AG10803 (cell line): ENCODE results near the gene BLOC1S1.
A peak's percentile ranks its signal among the peaks of the same experiment; 100 is the strongest.

Experiments
- DNase-seq: peaks from one replicate; pipeline ENCODE4 v3.0.0; 2010; ENCODE audit warnings: low read depth
- H3K4me3 ChIP-seq: 2 replicates; pipeline ENCODE4 v1.5.1; 2011; ENCODE audit warnings: mild to moderate bottlenecking, low read length, control low read depth
- TF ChIP-seq, protein P1 (sequence below): conservative IDR thresholded peaks from 2 replicates; pipeline ENCODE4 v1.5.1; 2011; ENCODE audit warnings: mild to moderate bottlenecking, low read length, control low read depth, inconsistent platforms

The BLOC1S1 gene

DNA sequence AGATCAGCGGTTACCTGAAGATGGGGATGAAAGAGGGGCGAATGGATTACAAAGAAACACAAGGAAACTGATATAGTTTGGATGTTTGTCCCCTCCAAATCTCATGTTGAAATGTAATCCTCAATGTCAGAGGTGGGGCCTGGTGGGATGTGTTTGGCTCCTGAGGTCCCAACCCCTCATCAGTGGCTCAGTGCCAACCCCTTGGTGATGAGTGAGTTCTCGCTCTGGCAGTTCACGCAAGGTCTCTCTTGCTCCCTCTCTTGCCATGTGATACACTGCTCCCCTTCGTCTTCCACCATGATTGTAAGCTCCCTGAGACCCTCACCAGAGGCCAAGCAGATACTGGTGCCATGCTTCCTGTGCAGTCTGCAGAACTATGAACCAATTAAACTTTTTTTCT, 36.2 kb upstream of the BLOC1S1 start:
- no peak for DNase-seq
- TF ChIP-seq, protein P1, sequence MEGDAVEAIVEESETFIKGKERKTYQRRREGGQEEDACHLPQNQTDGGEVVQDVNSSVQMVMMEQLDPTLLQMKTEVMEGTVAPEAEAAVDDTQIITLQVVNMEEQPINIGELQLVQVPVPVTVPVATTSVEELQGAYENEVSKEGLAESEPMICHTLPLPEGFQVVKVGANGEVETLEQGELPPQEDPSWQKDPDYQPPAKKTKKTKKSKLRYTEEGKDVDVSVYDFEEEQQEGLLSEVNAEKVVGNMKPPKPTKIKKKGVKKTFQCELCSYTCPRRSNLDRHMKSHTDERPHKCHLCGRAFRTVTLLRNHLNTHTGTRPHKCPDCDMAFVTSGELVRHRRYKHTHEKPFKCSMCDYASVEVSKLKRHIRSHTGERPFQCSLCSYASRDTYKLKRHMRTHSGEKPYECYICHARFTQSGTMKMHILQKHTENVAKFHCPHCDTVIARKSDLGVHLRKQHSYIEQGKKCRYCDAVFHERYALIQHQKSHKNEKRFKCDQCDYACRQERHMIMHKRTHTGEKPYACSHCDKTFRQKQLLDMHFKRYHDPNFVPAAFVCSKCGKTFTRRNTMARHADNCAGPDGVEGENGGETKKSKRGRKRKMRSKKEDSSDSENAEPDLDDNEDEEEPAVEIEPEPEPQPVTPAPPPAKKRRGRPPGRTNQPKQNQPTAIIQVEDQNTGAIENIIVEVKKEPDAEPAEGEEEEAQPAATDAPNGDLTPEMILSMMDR = no peak
- H3K4me3 ChIP-seq = no peak overlapping the region

DNA sequence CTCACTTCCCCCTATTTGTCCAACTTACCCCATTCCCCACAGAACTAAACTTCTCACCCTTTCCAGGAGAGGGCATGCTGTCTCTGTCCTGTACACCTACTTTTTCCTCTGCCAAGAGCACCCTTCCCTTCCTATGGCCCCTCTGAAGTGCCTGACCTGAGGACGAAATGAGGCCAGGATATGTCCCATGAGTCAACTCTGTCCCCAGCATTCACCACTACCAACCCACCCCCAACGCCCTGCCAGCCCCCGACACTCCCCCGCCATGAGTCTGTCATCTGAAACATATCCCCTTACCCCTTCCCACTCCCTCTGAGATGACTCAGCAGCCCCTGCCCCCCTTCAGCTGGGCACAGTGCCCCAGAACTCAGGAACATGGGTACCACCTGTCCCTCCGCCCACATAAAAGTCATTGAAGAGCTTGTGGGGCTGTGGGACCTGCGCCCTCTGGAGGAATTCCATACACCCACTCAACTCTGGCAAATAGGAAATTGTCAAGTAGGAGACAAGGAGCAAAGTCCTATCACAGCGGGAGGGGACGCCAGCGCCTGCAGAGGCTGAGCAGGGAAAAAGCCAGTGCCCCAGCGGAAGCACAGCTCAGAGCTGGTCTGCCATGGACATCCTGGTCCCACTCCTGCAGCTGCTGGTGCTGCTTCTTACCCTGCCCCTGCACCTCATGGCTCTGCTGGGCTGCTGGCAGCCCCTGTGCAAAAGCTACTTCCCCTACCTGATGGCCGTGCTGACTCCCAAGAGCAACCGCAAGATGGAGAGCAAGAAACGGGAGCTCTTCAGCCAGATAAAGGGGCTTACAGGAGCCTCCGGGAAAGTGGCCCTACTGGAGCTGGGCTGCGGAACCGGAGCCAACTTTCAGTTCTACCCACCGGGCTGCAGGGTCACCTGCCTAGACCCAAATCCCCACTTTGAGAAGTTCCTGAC, 34.4 kb upstream of the BLOC1S1 start:
- peak overlapping the region; percentile 26 for H3K4me3 ChIP-seq
- peak; percentile 59 for DNase-seq
- TF ChIP-seq, protein P1 = peak; percentile 57

DNA sequence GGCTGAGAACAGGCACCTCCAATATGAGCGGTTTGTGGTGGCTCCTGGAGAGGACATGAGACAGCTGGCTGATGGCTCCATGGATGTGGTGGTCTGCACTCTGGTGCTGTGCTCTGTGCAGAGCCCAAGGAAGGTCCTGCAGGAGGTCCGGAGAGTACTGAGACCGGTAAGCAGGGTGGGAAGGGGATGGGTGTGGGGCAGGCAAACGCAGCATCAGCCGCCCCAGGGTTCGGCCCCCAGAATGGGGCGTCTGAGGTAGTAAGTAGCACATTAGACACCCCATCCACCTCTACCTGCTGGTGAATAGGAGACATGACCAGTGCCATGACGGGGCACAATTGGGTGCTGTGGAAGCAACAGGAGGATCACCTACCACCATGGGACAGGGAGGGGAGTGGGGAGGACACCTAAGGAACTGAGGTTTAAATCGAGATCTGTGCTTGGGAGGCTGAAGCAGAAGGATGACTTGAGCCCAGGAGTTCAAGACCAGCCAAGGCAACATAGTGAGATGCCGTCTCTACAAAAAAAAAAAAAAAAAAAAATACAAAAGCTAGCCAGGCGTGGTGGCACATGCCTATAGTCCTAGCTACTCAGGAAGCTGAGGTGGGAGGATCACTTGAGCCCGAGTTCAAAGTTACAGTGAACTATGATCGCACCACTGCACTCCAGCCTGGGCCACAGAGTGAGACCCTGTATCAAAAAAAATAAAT, 33.6 kb upstream of the BLOC1S1 start:
- no peak overlapping the region for H3K4me3 ChIP-seq
- DNase-seq = no peak

DNA sequence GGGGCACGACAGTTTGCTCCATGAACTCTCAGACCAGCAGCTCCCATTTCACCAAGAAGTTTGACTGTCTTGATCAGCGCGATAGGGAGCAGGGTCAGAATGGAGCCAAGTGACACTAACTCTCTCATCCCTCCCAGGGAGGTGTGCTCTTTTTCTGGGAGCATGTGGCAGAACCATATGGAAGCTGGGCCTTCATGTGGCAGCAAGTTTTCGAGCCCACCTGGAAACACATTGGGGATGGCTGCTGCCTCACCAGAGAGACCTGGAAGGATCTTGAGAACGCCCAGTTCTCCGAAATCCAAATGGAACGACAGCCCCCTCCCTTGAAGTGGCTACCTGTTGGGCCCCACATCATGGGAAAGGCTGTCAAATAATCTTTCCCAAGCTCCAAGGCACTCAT, 32.2 kb upstream of the BLOC1S1 start:
- no peak for DNase-seq
- TF ChIP-seq, protein P1 = no peak
- H3K4me3 ChIP-seq = no peak overlapping the region

More for the DNA sequence above, 33.6 kb upstream of the BLOC1S1 start:
- TF ChIP-seq, protein P1 = no peak

DNA sequence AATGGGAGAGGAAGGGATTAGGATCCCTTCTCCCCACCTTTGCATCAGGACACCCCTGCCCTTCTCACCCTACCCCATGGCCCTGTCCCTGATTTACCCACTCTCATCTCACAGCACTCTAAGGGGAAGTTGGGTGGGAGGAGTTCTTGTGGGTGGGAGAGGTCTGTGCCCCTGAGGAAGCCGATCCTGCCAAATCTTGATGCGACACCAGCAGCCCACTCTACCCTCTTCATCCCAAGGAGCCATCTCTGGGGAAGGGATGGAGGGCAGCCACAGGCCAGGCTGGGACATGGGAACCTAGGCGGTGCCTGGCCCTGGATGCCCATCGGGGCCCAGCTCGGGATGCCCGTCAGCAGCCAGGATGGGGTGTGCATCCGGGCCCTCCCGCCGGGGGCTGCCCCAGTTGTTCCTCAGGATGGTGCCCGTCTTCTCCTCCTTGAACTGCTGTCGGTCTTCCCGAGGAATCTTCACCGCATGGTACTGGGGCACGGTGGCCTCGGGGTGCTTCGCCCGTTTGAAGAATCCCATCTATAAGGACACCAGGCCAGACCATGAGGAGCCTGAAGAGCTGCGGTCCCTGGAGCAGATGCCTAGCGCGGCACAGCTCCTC, 31.0 kb upstream of the BLOC1S1 start:
- TF ChIP-seq, protein P1 = no peak
- no peak for DNase-seq
- H3K4me3 ChIP-seq = no peak overlapping the region

DNA sequence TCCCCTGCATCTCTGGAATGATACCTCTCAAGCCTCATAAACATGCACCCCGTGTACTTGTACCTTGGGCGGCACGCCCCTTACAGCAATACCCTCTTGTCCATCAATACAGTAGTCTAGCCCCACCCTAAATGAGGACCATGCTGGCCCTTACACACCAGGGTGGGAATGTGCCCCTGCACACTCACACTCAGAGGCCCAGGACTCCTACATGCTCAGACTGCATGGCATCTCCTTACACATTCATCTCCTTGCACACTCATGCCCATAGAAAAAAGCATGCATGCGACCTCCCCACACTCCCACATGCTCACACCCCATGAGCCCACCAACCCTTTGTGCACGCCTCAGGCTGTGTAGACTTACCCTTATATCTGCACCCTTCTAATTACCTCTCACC, 30.2 kb upstream of the BLOC1S1 start:
- H3K4me3 ChIP-seq = no peak overlapping the region
- DNase-seq = no peak
- TF ChIP-seq, protein P1 = no peak
